Fibroblast of lung (primary cell): Measurements from ENCODE around the gene RPS6KA4. TPM values are rescaled to one million over a fixed set of nuclear protein-coding genes. Genes with fewer than 3 reads are reported as not detected.

Source experiments
- DNase-seq, 2 donors: peaks; one replicate each; pipeline versions ENCODE4 v3.0.0 to v3.0.0-alpha.2; 2010; ENCODE audit warnings: low read depth in 2 of 2
- H2AFZ ChIP-seq: 2 replicates; pipeline ENCODE4 v1.5.1; 2012; ENCODE audit warnings: low read length, control low read depth, inconsistent platforms
- H3K27ac ChIP-seq: 2 replicates; pipeline ENCODE4 v1.5.1; 2011; ENCODE audit warnings: low read length, control low read depth; ENCODE audit not compliant: insufficient read depth
- H3K27me3 ChIP-seq: 2 replicates; pipeline ENCODE4 v1.5.1; 2011; ENCODE audit warnings: mild to moderate bottlenecking, low read length; ENCODE audit not compliant: control insufficient read depth, insufficient read depth
- H3K36me3 ChIP-seq: 2 replicates; pipeline ENCODE4 v1.5.1; 2011; ENCODE audit warnings: low read length; ENCODE audit not compliant: control insufficient read depth, insufficient read depth
- H3K4me1 ChIP-seq: 2 replicates; pipeline ENCODE4 v1.5.1; 2011; ENCODE audit warnings: low read length; ENCODE audit not compliant: control insufficient read depth, insufficient read depth; ENCODE audit errors: extremely low read depth
- H3K4me2 ChIP-seq: 2 replicates; pipeline ENCODE4 v1.5.1; 2011; ENCODE audit warnings: low read length, control low read depth; ENCODE audit not compliant: insufficient read depth; ENCODE audit errors: extremely low read depth
- H3K4me3 ChIP-seq, 4 experiments: fragments of 200-600 bp in 1 of 4; sonication (generic) in 1 of 4; replicated peaks in 1 of 4; 2 replicates each; pipeline ENCODE4 v1.5.1; 2011 to 2016; ENCODE audit warnings: low read length in 4 of 4, low read depth in 3 of 4, mild to moderate bottlenecking in 3 of 4, control low read depth in 2 of 4, inconsistent platforms in 1 of 4, mixed read lengths in 1 of 4; ENCODE audit not compliant: insufficient read depth in 1 of 4; ENCODE audit errors: control extremely low read depth in 1 of 4
- H3K79me2 ChIP-seq: 2 replicates; pipeline ENCODE4 v1.5.1; 2012; ENCODE audit warnings: mild to moderate bottlenecking, low read length, inconsistent platforms; ENCODE audit not compliant: control insufficient read depth, insufficient read depth
- H3K9ac ChIP-seq: 2 replicates; pipeline ENCODE4 v1.5.1; 2011; ENCODE audit warnings: mild to moderate bottlenecking, low read length, control low read depth; ENCODE audit not compliant: insufficient read depth
- H3K9me3 ChIP-seq: 2 replicates; pipeline ENCODE4 v1.5.1; 2012; ENCODE audit warnings: low read depth, low read length; ENCODE audit not compliant: control insufficient read depth, insufficient read depth
- H4K20me1 ChIP-seq: 2 replicates; pipeline ENCODE4 v1.5.1; 2011; ENCODE audit warnings: low read length; ENCODE audit not compliant: control insufficient read depth, insufficient read depth; ENCODE audit errors: extremely low read depth
- CTCF ChIP-seq, 2 donors: IDR thresholded peaks in 1 of 2; conservative IDR thresholded peaks in 1 of 2; 1 replicate in 1 of 2; 2 replicates in 1 of 2; pipeline ENCODE4 v1.5.1; 2011 to 2012; ENCODE audit warnings: low read length in 2 of 2, control low read depth in 1 of 2, inconsistent platforms in 1 of 2, low read depth in 1 of 2, mild to moderate bottlenecking in 1 of 2
- EZH2 ChIP-seq: IDR thresholded peaks from 2 replicates; pipeline ENCODE4 v1.5.1; 2012; ENCODE audit warnings: low read length, control low read depth, mild to moderate bottlenecking; ENCODE audit errors: missing control alignments
- polyA plus RNA-seq, 2 donors: library from polyadenylated mRNA; depleted of rRNA in 1 of 2; stranded (reverse) in 1 of 2; unstranded in 1 of 2; fragments of >200 nt; gene quantifications; 2 replicates each; pipeline ENCODE4 v1.2.1, GENCODE V29; 2011 to 2012; ENCODE audit warnings: missing spikeins in 1 of 2
- total RNA-seq: library from RNA; depleted of rRNA; stranded (reverse); fragments of >200 nt; gene quantifications from 2 replicates; pipeline ENCODE4 v1.2.1, GENCODE V29; 2014

RPS6KA4 gene
- total and polyA plus RNA-seq, 2 donors (not counting 1 experiment from before 2014, with no cell fraction given), result 15.9 to 27.6 TPM

- Histone ChIP-seq H3K9me3 (no peaks in the 10 kb centered on the region), H3K27ac (no peak overlapping the region), H3K4me2 (no peak overlapping the region), H3K9ac (no peak overlapping the region), H4K20me1 (no peaks in the 10 kb centered on the region), H3K36me3 (no peaks in the 10 kb centered on the region), H2AFZ (no peak overlapping the region), H3K4me3 (no peak overlapping the region), H3K4me1 (no peaks in the 10 kb centered on the region), H3K79me2 (no peaks in the 10 kb centered on the region), H3K27me3 (no peaks in the 10 kb centered on the region)
- no peak for DNase-seq
- TF ChIP-seq EZH2 (no peak), CTCF (conservative IDR thresholded peaks at IDR 0.05 in 1 of 2, IDR thresholded peaks at IDR 0.05 in 1 of 2; ENCODE audit: low read depth in 1 of 2, low read length in 2 of 2) (no peak)
Measured at GRCh38 chr11:64348383-64349024, 10.5 kb upstream of the RPS6KA4 start.

GRCh38 chr11:64349025-64349387 lies 10.0 kb upstream of the RPS6KA4 start:
- no peaks in the 10 kb centered on the region for H3K36me3 ChIP-seq
- H3K79me2 ChIP-seq, result no peaks in the 10 kb centered on the region
- no peak overlapping the region for H3K4me2 ChIP-seq
- no peak overlapping the region for H2AFZ ChIP-seq
- TF ChIP-seq CTCF (conservative IDR thresholded peaks at IDR 0.05 in 1 of 2, IDR thresholded peaks at IDR 0.05 in 1 of 2; ENCODE audit: low read depth in 1 of 2, low read length in 2 of 2) (no peak), EZH2 (no peak)
- H4K20me1 ChIP-seq, result no peaks in the 10 kb centered on the region
- H3K9me3 ChIP-seq, result no peaks in the 10 kb centered on the region
- DNase-seq, result no peak
- H3K9ac ChIP-seq, result no peak overlapping the region
- H3K4me3 ChIP-seq, result no peak overlapping the region
- no peaks in the 10 kb centered on the region for H3K4me1 ChIP-seq
- no peak overlapping the region for H3K27ac ChIP-seq
- H3K27me3 ChIP-seq, result no peaks in the 10 kb centered on the region

GRCh38 chr11:64349404-64349803 lies 9.6 kb upstream of the RPS6KA4 start:
- Histone ChIP-seq H3K27ac (no peak overlapping the region), H3K4me2 (no peak overlapping the region), H3K9ac (no peak overlapping the region), H2AFZ (no peak overlapping the region), H4K20me1 (no peaks in the 10 kb centered on the region), H3K27me3 (no peaks in the 10 kb centered on the region), H3K36me3 (no peaks in the 10 kb centered on the region), H3K9me3 (no peaks in the 10 kb centered on the region), H3K4me3 (no peak overlapping the region), H3K4me1 (no peaks in the 10 kb centered on the region), H3K79me2 (no peaks in the 10 kb centered on the region)
- no peak for DNase-seq
- TF ChIP-seq CTCF (conservative IDR thresholded peaks at IDR 0.05 in 1 of 2, IDR thresholded peaks at IDR 0.05 in 1 of 2; ENCODE audit: low read depth in 1 of 2, low read length in 2 of 2) (no peak), EZH2 (no peak)
